GM18861 (cell line): ENCODE results near the gene FN3K.

ENCODE experiments used
- ATAC-seq: cut with Tn5 transposase; IDR thresholded peaks from one replicate; pipeline ENCODE4 v1.9.1; 2021; ENCODE audit not compliant: unreplicated experiment

The FN3K gene

GRCh38 chr17:82793974-82794630, 58.7 kb downstream of the FN3K start:
- ATAC-seq, result no peak

GRCh38 chr17:82794781-82795482, 59.5 kb downstream of the FN3K start:
- ATAC-seq, result no peak

GRCh38 chr17:82795615-82796014, 60.2 kb downstream of the FN3K start:
- ATAC-seq, result no peak

GRCh38 chr17:82797061-82797460, 61.6 kb downstream of the FN3K start:
- ATAC-seq, result no peak

- no peak for ATAC-seq
Measured at GRCh38 chr17:82798752-82799151, 63.3 kb downstream of the FN3K start.

GRCh38 chr17:82799591-82799990, 64.2 kb downstream of the FN3K start:
- no peak for ATAC-seq
